ENCODE results near the gene TBX21.

The TBX21 gene

DNA sequence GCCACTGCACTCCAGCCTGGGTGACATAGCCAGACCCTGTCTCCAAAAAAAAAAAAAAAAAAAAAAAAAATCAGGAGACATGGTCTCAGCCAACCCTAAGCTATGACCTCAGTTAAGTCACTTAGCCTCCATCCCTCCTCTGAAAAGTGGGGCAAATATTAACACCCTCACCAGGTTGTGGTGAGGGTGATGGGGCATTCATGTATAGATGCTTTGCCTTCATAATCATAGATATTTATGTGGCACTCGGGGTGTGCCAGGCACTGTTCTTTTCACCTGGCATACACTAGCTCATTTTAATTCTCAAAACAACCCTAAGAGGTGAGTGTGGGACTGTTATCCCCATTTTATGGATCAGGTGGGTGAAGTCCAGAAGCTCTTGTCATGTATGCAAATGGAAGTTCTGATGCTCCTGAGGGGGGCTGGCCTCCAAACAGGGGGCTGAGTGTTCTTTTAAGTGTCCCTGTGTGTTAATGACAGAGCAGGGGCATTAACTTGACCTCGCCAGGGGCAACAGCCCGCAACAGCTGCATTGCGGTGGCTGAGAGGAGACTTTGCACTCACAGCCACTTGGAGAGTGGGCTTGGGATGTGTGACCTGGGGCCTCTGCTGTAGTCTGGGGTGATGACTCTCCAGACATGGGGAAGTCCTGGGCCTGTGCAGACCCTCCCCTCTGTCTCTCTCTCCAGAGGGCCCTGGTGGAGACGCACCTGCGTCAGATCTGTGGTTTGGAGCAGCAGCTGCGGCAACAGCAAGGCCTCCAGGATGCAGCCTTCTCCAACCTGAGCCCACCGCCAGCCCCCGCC, 34.9 kb upstream of the TBX21 start:
- DNase-seq, result no peak

DNA sequence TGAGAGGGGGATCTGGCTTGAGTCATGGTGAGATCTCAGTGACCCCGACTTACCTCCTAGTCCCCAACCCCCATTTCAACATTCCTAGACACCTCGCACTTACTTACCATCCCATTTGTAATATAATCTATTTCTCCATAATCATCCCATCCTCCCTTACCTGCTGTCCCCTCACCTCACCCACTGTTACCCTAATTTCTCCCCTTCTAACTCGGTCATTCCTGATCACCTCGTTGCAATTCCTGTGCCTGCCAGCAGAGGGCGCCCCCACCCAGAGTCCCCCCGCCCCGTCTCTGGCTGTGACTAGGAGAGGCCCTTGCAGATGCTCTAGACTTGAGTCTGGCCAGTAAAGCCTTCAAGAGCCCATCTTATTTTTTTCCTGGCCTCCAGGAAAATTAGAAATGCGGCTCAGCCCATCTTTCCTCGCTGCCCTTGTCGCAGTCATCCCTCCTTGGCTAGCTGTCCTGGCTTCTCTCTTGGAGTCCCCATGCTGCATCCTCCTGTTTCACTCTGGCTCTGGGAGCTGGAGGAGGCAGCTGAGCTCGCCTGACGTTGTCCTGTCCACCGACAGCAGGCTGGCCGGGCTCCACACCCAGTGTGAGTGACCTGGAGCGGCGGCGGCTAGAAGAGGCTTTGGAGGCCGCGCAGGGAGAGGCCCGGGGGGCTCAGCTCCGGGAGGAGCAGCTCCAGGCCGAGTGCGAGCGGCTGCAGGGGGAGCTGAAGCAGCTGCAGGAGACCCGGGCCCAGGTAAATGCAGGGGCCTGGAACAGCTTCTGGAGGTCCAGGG, 34.1 kb upstream of the TBX21 start:
- DNase-seq, result peak; percentile 48

DNA sequence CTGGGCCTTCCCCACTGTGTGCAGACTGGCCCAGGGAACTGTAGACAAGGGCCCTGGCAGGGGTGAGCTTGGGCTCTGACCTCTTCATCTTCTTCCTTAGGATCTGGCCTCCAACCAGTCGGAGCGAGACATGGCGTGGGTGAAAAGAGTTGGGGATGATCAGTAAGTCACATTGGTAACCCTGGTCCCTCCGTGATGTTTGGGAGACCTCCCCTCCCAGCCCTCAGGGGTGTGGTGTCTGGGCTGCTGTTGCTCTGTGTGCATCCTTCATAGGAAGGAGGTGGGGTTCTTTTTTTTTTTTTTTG, 33.5 kb upstream of the TBX21 start:
- no peak for DNase-seq

DNA sequence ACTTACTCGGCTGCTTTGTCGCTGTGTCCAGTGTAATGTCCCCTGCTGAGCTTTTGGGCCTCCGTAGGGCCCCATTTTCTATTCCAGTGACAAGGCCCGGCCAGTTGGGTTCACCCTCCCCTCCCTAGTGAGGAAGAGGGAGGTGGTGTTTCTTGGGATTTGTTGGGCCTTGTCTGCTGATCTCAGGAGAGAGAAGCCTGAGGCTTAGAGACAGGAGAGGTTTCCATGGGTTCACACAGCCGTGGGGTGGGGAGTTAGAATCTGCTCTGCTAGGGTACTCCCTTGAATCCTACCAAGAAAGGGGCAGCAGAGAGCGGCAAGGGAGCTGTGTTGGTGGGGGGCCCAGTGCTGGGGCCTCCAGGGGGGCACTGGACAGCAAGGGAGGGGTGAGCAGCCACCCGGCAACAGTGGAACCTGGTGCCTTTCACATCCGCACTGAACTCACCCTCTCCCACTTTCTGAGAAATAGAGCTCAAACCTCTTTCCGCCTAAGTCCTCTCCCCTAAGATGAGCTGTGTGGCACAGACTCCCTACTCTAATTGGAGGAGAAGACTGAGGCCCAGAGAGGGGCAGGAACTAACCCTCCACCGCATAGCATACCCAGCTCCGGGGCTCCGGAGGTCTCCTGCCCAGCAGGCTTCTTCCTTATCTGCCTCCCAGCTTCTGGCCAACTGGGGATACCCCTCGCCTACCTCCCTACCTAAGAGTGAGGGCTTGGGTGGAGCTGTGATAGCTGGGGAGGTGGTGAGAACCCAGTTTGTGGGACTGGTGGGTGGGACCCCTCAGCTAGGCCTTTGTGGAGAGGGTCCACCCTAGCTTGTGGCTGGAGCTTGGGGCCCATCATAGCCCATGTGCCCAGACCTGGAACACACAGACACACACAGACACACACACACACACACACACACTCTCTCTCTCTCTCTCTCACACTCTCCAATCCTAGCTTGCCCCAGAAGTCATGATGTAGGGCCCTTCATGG, 32.3 kb upstream of the TBX21 start:
- no peak for DNase-seq

DNA sequence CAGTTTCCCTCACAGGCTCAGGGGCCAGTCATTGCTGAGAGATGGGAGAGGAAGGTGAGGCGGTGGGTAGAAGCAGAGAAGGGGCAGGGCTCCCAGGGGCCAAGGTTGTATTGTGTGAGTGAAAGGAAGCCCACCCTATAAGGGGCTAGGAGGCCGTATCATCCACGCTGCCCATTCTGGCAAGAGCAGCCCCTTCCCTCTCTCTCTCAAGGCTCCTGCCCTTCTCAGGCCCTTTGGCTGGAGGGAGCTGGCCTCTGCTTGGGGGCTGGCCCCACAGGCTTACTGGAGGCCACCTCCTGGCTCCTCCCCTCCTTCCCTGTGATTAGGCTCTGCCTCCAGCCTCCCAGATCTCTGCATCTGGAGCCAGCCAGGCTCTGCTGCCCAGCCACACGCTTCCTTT, 31.4 kb upstream of the TBX21 start:
- DNase-seq, result no peak

DNA sequence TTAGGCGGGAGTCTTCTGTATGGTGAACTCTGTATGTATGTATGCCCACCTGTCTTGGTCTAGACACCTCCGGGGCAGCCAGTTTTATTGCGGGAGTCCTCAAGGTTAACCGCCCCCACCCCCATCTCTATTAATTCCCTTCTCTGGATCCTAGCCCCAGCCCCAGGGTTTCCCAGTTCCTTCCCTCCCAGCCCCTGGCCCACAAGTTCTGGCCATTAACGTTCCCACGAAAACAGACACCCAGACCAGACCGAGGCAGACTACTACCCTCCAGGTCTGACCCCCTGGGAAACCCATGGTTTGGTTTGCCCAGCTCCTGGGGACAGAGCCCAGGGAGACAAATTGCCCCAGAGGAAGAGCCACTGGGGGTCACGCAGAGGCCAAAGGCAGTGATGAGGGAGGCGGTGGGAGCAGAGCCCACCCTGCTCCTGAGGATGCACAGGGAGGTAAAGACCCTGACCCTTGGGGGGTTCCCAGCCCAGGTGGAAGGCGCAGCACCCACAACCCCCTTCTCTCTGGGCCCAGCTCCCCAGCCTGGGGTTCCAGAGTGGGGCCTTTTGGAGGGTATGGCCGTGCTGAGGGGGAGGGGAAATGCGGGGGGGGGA, 30.5 kb upstream of the TBX21 start:
- no peak for DNase-seq

DNA sequence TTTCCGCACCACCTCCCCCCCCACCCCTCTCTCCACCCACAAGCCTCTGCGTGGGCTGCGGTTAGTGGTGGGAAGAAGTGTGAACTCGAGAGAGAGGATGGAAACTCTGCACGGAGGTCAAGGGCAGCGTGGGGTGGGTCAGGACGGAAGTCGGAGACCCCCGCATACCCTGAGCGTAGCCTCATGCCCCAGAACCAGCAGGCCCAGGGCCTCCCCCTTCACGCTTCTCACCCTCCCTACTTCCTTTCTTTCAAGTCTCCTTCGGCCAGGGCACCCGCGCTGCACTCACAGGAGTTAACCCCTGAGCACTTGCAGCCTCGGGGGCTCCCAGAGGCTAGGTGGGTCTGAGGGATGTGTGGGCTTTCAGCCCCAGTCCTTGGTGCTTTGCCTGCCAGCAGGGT, 29.8 kb upstream of the TBX21 start:
- DNase-seq, result no peak

DNA sequence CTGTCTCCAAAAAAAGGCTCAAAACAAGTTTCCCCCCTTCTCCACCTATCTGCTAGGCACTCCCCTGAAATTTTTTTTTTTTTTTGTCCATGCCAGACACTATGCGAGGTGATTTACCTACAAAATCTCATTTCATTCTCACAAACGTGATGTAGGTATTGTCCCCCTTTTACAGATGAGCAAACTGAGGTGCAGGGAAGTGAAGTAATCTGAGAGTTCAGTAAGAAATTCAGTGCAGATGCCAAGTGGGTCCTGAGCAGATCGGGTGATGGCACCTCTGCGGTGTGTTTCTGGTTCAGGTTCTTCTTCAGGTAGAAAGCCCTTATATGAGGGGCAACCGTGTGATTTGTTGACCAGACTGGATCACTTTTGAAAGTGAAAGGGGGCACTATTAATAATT, 29.4 kb upstream of the TBX21 start:
- DNase-seq, result no peak

DNA sequence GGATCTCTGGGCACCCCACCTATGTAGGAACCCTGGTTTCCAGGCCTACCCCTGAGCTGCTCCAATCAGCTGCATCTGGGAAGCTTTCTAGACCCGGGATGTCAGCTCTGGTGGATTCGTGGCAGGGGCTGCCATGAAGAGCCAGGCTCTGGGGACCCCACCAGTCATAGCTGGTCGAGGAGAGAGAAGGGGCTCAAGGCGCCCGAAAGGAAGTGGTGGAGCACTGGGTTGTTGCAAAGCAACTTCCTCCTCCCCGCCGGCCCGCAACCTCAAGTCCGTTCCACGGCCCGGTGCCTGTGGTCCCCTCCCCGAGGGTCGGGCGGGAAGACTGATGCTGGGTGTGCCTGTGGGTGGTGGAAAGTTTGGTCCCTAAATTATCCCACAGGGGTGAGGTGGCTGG, 28.9 kb upstream of the TBX21 start:
- no peak for DNase-seq

DNA sequence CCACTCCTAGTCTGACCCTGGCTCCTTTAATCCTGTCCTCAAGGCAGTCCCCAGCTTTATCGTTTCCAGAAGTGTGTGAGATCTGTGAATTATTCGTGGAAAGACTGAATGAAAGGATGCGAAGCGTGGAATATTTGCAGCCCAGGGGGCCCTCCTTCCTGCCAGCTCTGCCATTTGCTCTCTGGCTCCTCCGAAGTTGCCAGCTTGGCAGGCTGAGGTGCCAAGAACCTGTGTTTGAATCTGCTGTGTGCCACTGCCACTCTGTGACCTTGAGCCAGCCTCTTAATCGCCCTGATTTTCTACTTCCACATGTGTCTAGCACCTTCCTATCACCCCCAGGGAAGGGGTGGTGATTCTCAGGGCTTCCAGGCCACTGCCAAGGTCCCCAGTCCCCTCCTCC, 28.3 kb upstream of the TBX21 start:
- DNase-seq, result no peak

DNA sequence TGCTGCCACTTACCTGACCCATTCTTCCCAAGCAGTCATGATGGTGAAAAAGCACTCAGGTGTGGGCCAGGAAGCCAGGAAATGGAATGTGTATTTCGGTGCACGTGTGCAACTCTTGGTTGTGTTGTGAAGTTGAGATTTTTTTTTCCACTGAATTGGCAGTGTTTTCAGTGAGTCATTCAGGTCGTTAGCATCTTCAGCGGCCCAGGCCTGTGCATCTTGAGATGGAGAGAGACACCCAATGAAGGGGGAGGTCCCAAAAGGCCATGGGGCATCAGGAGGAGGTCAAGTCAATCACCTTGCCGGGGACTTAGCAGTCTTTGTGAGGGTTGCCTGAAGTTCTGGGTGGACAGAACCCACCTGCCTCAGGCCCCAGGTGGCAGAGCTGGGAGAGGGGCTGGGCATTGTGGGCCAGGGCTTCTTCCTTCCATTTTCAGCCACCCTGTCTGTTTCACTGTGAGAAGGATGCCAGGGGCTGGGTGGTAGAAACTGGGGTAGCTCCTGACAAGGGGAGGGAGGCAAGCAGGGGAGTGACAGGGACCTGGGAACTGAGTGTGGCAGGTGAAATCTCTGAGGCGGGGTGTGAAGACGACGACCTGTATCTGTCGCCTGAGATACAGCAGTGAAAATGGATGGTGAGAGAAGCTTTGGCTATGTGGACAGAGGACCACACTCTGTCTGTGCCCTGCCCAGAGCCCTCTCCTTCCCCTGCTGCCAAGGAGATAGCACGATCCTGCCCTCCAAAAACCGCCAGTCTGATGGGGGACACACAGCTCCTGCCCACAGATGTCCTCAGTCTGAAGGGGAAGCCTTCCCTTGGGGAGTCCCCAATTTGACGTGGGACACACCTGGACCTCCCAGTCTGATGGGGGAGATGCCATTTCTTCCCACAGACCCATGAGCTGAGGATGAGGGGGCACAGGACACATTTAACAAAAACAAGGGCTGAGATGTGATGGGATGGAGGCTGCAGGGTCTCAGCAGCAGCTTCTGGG, 27.2 kb upstream of the TBX21 start:
- DNase-seq, result no peak

DNA sequence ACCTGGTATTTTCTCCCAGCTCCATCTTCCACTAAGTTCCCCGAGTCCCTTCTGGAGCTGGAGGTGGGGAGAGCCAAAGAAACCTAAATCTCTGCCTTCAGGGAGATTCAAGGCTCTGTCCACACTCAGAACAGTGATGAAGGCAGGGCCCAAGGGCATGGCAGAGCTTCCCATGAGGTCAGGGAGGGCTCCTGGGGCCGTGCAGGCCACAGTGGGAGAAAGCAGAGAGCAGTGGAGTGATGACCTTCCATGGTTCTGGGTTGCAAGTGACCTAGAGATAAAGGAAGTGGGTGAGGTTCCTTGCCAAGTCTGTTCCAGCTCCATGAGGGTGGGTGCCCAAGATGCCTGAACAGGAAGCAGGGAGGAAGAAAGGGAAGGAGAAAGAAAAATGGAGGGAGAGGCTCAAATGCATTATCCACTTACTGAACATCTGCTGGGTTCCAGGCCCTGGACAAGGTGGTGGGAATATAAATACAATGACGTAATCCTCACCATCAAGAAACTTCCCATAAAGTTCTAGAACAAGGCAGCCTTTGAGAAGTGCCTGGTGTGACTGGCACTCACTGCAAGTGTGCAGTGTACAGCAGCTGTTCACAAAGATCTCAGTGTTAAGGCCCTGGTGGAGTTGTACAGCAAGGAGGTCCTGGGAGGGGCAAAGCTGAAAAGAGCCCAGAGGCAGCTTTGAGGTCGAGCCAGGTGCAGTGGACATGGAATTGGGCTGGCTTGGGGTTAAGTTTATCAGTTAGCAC, 25.8 kb upstream of the TBX21 start:
- no peak for DNase-seq

DNA sequence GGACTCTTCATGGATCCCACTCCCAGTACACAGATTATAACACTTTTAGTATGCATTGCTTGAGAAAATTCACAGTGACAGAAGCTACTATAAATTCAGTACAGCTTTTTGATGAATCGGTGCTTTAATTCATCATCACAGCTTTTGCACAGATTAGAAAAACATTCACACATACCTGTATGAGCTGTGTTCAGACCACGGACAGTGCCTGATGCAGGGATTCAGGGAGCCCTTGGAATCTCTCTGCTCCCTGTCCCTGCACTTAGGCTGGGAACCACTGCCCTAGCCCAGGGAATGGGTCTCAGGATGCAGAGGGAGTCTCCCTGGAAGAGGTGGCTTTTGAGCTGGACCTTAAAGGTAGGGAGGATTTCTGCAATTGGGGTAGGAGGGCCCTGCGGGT, 25.2 kb upstream of the TBX21 start:
- no peak for DNase-seq

DNA sequence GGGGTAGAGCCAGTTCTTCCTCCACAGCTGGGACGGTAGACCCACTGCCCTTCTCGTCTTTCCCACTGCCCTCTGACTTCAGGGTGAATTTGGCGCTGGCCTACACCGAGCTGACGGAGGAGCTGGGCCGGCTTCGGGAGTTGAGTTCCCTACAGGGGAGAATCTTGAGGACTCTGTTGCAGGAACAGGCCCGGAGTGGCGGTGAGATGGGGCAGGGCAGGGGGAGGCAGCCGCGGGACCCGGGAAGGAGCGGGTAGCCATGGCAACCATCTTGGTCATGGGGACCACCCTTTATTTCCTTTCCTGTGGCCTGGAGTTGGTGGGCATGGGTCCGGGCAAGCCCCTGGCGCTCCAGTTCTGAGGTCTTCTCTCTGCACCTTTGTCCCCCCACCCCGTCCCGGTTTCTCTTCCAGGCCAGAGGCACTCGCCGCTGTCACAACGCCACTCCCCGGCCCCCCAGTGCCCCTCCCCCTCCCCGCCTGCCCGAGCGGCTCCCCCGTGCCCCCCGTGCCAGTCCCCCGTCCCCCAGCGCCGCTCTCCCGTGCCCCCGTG, 24.6 kb upstream of the TBX21 start:
- no peak for DNase-seq

DNA sequence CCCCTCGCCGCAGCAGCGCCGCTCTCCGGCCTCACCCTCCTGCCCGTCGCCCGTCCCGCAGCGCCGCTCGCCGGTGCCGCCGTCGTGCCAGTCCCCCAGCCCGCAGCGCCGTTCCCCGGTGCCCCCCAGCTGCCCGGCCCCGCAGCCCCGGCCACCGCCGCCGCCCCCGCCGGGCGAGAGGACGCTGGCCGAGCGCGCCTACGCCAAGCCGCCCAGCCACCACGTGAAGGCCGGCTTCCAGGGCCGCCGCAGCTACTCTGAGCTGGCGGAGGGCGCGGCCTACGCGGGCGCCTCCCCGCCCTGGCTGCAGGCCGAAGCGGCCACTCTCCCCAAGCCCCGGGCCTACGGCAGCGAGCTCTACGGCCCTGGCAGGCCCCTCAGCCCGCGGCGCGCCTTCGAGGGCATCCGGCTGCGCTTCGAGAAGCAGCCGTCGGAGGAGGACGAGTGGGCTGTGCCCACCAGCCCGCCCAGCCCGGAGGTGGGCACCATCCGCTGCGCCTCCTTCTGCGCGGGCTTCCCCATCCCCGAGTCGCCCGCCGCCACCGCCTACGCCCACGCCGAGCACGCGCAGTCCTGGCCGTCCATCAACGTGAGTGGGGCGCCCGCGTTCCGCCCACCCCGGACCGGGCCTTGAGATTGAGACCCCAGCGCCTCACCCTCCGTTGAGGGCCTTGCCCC, 24.0 kb upstream of the TBX21 start:
- no peak for DNase-seq

DNA sequence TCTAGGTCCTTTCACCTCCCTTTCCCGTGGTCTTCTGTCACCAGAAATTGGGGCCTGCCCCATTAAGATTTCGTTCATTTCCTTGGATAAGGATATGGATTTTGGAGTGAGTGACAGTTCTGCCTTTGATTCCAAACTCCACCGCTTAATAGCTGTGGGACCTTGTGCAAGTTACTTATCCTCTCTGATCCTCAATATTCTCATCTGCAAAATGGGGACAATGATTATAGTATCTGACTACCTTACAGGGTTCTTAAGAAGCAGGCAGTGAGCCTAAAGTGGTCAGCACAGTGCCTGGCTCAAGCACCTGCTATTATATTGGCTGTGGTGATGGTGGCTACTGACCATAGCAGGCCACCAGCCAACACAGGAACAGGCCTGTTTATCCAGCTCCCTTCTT, 23.4 kb upstream of the TBX21 start:
- no peak for DNase-seq

DNA sequence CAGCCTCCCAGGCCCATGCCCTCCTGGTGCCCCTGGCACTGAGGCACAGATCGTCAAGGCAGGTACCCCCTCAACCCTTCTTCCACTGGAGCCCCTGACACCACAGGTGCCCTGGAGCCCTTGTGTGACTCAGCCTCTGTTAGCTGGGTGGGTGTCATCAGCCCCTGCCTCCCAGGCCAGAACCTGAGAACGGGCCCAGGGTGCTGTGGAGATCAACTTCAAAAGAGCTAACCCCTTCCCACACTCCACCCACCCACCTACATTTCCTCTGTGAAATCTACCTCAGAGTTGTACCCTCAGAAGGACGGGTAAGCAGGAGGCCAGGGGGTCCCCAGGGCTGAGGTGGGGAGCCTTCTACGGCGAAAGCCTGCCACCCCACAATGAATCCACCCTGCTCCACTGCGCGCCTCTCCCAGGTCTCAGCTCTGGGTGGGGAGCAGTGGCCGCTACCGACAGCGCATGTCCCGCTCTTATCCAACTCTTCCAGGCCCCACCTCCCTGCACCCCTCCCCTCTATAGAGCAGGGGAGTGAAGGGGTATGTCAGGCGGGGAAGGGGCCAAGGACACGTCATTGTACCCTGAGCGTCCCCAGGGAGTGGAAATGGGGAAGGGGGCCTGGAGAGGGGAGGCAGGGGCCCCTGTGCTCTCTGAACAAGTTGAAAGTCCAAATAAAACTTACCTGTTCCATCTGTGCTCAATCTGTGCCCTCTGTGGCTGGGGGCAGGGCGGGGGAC, 21.5 kb upstream of the TBX21 start:
- DNase-seq, result no peak

DNA sequence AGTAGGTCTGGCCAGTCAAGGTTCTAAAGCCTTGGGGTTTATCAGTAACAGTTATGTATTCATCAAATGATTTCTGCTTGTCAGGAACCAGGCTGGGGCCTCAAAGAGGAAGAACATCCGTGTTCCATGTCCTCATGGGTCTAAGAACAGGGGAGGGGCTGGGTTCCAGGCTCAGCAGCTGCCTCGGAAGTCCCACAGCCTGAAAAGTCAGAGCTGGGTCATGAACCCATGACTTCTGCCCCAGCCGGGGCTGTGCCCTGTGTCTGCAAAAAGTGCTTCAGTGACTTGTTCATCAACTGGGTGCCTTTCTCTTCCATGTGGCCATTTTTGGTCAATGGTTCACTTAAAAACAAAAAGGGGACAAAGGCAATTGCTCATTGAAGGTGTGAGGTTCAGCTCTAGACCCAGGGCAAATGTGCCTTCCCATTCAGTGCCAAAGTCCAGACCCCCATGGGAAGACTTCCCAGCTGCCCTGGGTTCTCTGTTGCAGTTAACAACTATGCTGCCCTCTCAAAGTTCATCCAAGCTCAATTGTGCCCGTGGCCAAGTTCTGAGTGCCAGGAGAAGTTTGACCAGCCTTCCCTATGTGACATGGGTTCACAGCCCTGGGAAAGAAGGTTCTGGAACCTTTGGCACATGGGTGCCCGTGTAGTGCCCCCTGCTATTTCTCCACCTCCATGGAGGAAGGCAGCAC, 20.6 kb upstream of the TBX21 start:
- DNase-seq, result no peak
